GM21360 (cell line): ENCODE data around the gene CCL28.
"Not testable (repeated sequence)": the region's sequence is repeated elsewhere in the genome, so short reads cannot be mapped to it uniquely, and the experiment has no call there.

ENCODE experiments used
- ATAC-seq: cut with Tn5 transposase; IDR thresholded peaks from one replicate; pipeline ENCODE4 v1.9.1; 2021; ENCODE audit warnings: mild to moderate bottlenecking, moderate library complexity; ENCODE audit not compliant: unreplicated experiment

The CCL28 gene

DNA sequence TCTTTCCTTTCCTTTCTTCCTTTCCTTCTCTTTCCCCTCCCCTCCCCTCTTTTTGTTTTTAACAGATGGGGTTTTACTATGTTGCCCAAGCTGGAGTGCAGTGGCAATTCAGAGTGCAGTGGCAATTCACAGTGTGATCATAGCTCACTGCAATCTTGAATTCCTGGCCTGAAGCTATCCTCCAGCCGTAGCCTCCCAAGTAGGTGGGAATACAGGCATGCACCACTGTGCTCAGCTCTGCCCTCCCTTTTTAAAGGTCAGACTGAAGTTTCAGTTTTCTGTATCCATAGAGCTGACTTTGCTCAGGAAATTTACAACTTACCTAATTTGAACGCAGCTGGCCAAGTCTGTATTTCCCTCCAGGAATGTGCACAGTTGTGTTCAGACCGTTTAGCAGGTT lies 696 bp downstream of the CCL28 start:
- no peak for ATAC-seq

DNA sequence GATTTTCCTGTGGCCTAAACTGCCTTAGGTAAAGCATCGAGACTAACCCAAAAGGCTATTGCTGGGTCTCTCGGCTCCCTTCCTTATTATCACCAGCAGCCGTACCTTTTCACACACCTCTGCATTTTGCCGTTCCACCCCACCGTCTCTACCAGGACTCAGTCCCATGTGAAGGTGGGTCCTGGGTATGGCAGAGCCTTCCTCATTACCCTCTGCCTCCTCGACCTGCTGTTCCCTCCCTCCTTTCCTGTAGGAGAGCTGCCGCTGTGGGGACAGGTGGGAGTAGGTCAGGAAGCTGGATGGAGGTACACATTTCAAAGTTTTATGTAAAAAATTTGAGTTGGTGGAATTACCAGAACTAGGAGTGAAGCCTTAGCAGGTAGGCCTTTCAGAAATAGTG lies 1.8 kb downstream of the CCL28 start:
- no peak for ATAC-seq

DNA sequence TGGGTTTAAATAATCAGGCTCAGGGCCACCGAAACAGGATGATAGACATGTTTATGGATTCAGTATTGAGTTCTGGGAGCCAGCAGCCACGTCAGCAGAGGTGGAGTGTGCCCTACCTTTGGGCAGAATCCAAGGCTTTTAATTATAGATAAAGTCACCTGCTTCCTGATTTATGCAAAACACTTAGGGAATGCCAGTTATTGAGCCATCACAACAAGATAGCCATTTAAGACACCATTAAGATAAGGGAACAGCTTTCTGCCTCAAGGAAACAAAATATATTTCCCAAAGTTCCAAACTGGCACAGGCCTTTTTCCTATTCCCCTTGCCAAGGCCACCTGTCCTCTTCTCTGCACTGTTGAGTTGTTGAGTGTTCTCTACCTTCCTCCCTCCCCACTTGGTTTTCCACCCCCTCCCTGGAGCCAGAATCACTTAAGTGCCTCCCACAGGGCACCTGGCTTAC lies 2.4 kb downstream of the CCL28 start:
- no peak for ATAC-seq

DNA sequence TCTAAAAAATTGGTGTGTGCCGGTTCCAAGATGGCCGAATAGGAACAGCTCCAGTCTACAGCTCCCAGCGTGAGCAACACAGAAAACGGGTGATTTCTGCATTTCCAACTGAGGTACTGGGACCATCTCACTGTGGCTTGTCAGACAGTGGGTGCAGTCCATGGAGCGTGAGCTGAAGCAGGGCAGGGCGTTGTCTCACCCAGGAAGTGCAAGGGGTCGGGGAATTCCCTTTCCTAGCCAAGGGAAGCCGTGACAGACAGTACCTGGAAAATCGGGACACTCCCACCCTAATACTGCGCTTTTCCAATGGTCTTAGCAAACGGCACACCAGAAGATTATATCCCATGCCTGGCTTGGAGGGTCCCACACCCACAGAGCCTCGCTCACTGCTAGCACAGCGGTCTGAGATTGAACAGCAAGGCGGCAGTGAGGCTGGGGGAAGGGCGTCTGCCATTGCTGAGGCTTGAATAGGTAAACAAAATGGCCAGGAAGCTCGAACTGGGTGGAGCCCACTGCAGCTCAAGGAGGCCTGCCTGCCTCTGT lies 9.6 kb downstream of the CCL28 start:
- not testable (repeated sequence) for ATAC-seq

DNA sequence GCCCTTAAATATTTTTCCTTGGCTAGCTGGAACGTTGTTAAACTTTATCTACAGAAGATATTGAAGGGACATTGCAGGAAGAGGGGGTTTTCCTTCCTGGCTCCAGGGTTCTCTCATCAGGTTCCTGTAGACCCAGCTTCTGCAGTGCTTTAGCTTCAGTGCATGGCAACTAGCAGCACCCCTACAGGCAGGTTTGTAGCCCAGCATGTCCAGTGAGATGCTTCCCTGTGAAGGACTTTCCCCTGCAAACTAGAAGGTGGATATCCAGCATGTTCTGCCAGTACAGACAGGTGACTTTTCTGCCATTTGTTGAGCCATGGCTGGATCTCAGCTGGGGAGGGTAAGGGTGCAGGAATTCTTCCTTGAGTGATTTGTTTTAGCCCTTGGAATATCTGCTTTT lies 10.4 kb downstream of the CCL28 start:
- no peak for ATAC-seq

DNA sequence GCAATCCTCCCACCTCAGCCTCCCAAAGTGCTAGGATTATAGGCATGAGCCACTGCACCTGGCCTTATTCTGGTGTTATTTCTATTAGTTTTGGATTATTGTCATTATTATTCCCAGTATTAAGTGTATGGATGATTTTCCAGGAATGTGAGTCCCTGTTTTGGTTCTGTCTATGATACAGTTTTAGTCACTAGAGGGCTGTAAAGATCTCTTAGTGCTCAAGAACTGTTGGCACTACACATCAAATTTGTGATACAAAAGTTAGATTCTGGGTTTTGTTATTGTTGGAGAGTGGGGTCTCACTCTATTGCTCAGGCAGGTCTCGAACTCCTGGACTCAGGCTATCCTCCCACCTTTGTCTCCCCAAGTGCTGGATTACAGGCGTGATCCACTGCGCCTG lies 12.1 kb downstream of the CCL28 start:
- no peak for ATAC-seq

DNA sequence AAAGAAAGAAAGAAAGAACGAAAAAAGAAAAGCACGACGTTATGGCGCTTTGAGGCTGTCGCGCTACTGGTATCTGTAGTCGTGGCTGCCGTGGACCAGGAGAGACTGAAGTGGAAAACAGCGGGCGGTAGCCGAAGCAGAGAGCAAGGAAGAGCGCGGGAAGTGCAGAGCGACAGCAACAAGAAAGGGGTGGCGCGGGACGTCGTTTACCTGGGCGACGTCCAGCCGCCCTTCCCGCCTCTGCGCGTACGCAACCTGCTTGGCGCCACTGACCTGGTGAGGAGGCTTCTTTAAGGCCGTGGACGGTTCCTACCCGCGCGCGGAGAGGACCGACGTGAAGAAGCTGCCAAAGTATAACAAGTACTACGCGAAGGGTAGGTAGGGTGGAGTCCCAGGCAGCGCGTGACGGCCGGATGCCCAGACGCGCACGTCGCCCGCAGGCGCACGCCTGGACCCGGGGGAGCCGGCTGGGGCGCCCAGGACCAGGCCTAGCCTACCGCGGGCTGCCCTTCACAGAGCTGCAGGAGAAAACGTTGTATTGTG lies 15.4 kb downstream of the CCL28 start:
- ATAC-seq = peak; percentile 96

DNA sequence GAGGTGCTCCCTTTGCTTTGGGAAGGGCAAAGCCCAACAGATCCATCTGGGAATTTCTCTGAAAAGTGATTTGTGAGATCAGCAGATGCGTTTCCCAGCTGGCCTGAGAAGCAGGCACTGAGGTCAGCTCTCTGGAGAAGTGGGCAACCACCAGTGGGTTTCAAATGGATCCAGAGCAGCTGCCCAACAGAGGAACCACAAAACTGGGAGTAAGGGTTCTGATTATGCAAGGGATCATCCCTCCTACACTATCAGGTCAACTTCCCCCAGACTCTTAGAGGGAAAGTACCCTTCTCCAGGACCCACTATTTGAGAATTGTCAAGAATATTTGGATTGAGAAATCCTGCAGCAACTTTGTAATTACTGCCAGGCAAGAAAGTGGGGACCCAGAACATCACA lies 21.7 kb downstream of the CCL28 start:
- no peak for ATAC-seq

DNA sequence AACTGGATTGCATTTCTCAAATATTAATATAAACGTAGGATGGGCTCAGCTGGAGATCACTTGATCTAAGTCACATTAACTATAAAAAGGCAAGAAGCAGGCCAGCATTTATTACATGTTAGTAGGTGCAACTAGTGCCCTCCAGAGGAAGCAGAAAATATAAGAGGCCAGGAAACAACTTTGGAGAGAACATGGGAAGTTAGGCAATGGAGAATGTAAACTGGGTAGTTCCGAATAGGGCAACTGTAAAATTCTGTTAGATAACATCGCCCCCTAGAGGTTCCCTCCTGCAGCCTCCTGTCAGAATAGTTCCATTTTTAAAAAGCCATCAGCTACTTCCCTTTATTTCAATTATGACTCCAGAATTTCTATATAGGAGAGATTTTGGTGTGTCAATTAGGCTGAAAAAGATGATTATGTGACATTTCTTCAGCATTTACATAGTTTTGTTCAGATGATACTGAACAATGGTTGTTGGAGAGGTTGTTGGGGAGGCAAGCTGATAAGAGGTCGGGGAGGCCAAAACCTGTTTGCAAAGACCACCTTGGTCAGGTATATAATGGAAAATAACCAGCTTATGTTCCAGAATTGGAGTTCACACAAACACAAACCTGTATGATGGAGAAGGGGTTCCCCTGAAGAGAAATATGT lies 22.4 kb downstream of the CCL28 start:
- ATAC-seq = peak; percentile 66

DNA sequence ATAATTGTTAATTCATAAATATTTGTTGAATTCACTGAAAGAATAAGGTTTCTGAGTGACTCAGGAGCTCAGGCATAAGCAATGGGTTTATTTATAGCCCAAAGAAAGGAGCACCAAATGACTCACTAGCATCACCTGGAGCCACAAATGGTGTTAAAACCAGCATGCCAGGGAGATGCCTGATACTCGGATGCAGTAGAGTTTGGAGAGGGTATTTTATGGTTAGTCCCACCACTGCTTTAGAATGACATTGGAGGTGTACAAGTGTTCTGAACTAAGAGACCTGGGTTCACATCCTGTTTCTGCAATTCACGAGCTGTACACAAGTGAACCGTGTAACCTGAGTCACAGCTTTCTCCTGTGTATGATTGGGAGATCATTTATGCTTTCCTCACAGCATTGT lies 25.2 kb downstream of the CCL28 start:
- peak; percentile 58 for ATAC-seq

DNA sequence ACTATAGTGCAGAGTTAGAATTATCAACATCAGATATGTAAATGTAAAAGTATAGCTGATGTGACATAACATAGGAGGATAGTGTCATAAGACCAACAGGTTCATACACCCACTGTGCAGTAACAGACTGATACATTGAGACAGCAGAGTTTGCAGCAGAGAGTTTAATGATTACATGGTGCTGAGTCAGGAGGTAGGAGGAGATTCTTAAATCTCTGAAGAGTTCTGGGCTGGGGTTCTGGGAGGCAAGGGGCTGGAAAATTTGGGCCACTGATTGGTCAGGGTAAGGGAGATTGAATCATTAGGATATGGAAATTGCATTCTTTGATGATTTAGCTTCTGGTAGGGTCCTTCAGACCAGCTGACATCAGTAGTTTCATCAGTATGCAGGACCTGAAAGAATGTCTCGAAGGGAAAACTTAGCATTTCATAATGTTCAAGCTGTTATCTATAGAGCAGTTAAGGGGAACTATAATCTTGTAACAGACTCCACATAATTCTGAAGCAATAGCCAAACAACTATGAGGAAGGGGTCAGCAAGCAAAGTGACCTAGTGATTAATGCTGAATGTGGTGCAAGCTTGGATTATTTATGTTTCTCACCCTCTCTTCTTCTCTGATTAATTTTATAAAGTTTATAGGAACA lies 35.6 kb downstream of the CCL28 start:
- ATAC-seq = no peak

DNA sequence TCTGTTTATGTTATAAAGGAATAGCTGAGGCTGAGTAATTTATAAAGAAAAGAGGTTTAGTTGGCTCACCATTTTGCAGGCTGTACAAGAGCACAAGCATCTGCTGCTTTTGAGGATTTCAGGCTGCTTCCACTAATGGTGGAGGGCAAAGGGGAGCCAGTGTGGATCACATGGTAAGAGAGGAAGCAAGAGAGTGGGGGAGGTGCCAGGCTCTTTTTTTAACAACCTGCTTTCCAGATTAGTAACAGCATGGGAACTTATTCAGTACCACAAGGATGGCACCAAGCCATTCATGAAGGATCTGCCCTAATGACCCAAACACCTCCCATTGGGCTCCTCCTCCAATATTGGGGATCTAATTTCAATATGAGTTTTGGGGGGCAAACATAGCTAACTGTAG lies 40.4 kb downstream of the CCL28 start:
- ATAC-seq = no peak

DNA sequence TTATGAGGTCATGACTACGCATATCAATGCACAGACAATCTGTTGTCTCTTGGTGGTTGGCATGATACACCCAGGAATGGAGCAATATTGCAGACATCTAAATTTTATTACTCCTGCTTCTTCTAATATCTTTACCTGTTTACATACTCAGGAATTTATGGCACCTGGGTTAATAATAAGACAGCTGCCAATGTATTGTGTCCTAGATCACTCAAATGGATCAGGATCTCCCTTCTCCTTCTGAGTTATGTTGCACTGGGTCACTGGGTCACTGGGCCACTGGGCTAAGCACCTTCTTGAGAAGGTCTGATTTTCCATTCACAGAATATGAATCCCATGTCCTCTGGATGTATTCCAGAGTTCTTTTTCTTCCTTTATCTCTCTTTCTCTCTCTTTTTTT lies 41.8 kb downstream of the CCL28 start:
- ATAC-seq = no peak

DNA sequence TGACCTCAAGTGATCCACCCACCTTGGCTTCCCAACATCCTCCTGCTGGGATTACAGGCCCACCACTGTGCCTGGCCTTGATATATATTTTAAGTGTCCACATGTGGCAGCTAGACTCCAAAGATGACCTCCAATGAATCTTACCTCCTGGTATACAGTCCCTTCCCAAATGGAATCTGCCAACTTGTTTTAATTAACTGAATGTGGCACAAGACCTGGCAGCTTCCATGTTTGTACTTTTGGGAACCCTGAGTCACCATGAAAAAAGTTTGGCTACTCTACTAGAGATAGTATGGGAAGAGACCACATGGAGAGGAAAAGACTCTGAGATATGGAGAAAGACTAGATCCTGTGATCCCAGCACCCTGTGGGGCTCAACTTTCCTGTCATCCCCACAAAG lies 42.5 kb downstream of the CCL28 start:
- no peak for ATAC-seq

DNA sequence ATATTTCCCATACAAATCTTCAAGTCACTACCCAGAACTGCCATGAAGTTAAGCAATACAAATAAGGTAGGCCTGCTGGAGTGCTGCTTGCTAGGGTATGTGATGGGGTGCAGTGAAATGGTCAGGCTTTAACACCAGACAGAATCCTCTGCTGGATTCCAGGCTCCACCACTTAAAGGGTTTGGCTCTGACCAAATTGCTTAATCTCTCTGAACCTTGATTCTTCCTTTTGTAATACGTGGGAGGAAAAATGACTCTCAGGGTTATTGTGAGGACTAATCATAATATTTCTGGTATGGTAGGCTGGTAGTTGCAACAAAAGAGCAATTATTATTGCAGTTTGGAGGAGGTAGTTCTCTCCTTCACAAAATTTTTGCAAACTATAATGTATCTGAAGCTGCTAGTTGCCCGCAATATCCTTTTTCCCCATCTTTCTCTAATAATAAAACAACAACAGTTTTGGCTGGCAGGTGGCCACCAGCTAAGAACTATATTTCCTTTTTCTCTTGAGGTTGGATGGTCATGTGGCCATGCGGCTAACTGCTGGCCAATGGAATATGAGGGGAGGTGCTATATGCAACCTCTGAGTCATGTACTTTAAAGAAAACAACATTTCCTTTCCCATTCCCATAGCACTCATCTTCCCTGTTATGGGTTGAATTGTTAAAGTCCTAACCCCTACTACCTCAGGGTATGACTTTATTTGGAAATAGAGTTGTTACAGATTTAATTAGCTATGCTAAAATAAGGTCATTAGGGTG lies 44.1 kb downstream of the CCL28 start:
- no peak for ATAC-seq

DNA sequence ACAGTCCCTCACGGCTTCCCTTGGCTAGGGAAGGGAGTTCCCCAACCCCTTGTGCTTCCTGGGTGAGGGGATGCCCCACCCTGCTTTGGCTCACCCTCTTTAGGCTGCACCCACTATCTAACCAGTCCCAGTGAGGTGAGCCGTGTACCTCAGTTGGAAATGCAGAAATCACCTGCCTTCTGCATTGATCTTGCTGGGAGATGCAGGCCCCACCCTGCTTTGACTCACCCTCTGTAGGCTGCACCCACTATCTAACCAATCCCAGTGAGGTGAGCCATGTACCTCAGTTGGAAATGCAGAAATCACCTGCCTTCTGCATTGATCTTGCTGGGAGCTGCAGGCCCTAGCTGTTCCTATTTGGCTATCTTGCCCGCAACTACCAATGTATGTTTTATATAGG lies 44.7 kb downstream of the CCL28 start:
- ATAC-seq = no peak

DNA sequence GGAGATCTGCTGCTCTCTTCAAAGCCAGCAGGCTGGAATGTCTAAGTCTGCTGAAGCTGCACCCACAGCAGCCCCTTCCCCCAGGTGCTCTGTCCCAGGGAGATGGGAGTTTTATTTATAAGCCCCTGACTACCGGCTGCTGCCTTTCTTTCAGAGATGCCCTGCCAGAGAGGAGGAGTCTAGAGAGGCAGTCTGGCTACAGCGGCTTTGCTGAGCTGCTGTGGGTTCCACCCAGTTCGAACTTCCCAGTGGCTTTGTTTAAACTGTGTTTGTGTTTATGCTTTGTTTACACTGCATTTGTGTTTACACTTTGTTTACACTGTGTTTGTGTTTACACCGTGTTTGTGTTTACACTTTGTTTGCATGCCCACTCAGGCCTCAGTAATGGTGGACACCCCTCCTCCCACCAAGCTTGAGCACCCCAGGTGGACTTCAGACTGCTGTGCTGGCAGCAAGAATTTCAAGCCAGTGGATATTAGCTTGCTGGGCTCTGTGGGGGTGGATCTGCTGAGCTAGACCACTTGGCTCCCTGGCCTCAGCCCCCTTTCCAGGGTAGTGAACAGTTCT lies 45.4 kb downstream of the CCL28 start:
- ATAC-seq = not testable (repeated sequence)

DNA sequence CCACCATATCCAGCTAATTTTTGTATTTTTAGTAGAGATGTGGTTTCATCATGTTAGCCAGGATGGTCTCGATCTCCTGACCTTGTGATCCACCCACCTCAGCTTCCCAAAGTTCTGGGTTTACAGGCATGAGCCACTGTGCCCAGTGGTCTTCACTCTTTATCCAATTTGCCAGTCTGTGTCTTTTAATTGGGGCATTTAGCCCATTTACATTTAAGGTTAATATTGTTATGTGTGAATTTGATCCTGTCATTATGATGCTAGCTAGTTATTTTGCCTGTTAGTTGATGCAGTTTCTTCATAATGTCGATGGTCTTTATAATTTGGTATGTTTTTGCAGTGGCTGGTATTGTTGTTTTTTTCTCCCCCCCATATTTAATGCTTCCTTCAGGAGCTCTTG lies 47.0 kb downstream of the CCL28 start:
- ATAC-seq = not testable (repeated sequence)

DNA sequence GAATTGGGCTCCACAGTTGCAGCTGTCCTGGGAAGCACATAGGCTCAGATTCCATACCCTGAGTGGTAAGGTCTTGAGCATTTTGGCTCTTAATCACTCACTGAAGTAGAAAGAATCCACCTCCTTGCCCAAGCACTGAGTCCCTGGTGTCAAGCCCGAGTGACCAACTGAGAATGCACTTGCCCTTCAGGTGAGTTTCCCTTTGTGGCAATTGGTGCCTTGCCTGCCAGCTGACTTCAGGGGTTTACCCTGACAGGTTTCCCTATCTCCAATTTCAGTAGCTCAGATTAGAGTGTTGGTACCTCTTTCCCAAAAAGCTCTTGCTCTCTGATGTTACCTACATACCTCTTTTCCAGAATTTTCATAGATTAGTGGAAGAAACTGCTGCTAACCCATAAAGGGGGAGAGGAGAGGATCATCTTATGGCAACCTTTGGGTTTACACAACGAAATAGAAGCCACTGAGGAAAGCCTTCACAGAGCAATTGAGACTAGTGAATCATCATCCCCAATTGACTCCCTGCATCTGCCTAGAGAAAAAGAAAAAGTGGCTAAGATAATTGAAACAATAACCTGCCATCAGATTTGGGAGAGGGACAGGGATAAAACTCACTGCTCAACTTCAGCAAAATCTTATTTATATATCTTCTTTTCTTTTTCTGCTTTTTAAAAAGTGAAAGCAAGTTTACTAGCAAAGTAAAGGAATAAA lies 48.6 kb downstream of the CCL28 start:
- no peak for ATAC-seq

DNA sequence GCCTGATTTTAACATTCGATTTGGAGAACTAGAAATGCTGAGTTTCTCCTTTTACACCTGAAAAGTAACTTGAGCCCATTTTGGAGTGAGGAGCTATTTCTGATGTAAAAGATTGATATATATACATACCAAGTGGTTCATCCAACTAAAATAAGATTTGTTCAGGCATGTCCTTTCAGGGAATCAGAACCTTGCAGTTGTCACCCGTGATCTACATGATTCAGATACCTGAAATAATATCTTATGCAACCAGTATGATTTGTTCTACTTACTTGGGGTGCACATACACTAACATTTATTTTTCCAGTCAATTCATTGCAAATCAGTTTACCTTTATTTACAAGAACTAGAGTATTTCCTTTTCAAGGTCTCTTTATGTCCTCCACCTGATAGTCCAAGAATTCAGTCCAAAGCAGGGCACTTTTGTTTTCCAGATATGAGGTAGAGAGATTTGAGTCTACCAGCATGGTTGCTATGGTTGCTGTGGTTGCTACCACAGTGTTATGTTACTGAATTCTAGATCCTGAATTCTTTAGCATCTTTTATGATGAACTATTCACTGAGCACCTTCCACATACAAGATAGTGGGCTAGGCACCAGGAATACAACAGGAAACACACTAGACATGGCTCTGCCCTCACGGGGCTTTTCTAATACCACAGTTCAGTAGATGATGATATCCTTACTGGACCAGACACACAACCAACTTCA lies 49.3 kb downstream of the CCL28 start:
- ATAC-seq = no peak
